ENCODE data around the gene AFM.

DNA sequence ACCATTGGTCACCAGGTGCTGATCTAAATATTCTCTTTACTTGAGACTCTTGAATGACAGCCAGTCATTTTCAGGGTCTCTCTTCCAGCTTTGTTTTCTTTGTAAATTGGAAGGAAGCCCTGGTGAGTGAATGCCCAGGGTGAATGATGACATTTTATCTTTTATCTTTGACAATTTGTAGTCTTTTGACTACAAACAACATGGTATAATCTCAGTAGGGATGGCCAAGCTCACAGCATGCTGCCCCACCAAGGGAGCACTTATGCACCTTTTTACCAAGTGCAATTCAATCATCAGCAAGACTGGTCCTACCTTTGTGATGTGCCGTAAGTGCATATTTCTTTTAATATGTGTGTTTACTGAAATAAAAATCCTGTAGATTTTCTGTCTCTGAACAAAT lies 5.7 kb downstream of the AFM start:
- TF ChIP-seq, protein P1, sequence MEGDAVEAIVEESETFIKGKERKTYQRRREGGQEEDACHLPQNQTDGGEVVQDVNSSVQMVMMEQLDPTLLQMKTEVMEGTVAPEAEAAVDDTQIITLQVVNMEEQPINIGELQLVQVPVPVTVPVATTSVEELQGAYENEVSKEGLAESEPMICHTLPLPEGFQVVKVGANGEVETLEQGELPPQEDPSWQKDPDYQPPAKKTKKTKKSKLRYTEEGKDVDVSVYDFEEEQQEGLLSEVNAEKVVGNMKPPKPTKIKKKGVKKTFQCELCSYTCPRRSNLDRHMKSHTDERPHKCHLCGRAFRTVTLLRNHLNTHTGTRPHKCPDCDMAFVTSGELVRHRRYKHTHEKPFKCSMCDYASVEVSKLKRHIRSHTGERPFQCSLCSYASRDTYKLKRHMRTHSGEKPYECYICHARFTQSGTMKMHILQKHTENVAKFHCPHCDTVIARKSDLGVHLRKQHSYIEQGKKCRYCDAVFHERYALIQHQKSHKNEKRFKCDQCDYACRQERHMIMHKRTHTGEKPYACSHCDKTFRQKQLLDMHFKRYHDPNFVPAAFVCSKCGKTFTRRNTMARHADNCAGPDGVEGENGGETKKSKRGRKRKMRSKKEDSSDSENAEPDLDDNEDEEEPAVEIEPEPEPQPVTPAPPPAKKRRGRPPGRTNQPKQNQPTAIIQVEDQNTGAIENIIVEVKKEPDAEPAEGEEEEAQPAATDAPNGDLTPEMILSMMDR (IDR thresholded peaks at IDR 0.05), result no peak
- no peak for TF ChIP-seq POLR2A (IDR thresholded peaks at IDR 0.05)
